ENCODE measurements around the gene SYP. TPM values are rescaled to one million over a fixed set of nuclear protein-coding genes. Genes with fewer than 3 reads are reported as not detected.

Gene SYP
- polyA plus RNA-seq, 1 of the 3 experiments (the other 2 are of a cell fraction) = 0.76 TPM

DNA sequence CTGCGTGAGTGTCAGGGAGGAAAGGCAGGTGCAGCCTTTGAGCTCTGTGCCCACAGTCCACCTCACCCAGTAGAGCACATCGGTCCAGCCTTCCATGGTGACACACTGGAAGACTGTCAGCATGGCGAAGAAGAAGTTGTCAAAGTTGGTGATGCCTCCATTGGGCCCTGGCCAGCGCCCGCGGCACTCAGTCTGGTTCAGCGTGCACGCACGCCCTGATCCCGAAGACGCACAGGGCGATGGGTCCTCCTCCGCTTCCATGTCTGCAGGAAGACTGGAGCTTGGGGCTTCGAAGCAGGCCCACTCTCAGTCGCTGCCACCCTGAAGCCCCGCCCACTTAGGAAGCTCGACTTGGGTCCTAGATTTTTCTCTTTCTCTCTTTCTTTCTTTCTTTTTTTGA lies 28.2 kb upstream of the SYP start:
- no peaks in the 10 kb centered on the region for H3K9me3 ChIP-seq
- H3K4me2 ChIP-seq = no peak overlapping the region
- DNase-seq = no peak
- no peak overlapping the region for H3K27ac ChIP-seq (ENCODE audit: low read depth in 2 of 2, low read length in 1 of 2)
- WGBS (ENCODE audit: low lambda C conversion rate) = 51% methylated on average over 17 of the region's 17 CpGs
- ChIA-PET POLR2A (no interaction called here), CTCF (interaction anchor here (0.6 to 1.6 kb wide), 2 partner anchors 35 to 69 kb away, joined by 3 to 5 read pairs; no protein-coding TSS in a partner anchor)
- H3K79me2 ChIP-seq (ENCODE audit: insufficient read depth) = no peaks in the 10 kb centered on the region
- TF ChIP-seq MXI1 (IDR thresholded peaks at IDR 0.05; ENCODE audit: low read depth, low read length) = no peak
- H3K27me3 ChIP-seq (ENCODE audit: insufficient read depth) = peaks cover 6% of the 10 kb centered on the region; the same call in 1 of the 2 replicates
- H3K36me3 ChIP-seq (replicated peaks in 1 of 2; ENCODE audit: control insufficient read depth in 1 of 2, insufficient read depth in 2 of 2, low read length in 1 of 2) = no peaks in the 10 kb centered on the region
- no peaks in the 10 kb centered on the region for H3F3A ChIP-seq (replicated peaks; ENCODE audit: insufficient read depth)
- H3K4me3 ChIP-seq (ENCODE audit: low read depth in 2 of 2, low read length in 1 of 2) = no peak overlapping the region
- no peaks in the 10 kb centered on the region for H4K20me1 ChIP-seq (ENCODE audit: insufficient read depth)
- H3K9ac ChIP-seq = no peak overlapping the region
- no peak overlapping the region for H2AFZ ChIP-seq (ENCODE audit: low read depth)
- H3K9me2 ChIP-seq = no peaks in the 10 kb centered on the region
- H3K4me1 ChIP-seq (ENCODE audit: control insufficient read depth in 1 of 2, insufficient read depth in 2 of 2, low read depth in 1 of 2, low read length in 1 of 2) = no peaks in the 10 kb centered on the region

DNA sequence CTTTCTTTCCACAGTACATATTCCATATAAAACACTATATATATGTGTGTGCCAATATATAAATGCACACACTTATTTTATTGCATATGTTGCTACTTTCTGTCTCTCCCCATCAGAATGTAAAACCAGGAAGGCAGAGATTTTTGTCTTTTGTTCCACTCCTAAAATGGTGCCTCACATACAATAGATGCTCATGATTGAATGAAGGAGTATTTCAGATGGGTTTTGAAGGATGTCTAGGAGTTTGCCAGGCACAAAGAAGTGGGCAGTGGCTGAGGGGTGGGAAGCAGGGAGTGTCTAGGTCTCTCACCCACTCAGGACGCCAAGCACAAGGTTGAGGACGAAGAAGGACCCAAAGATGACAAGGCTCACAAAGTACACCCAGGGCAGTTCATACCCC lies 27.7 kb upstream of the SYP start:
- Histone ChIP-seq H3K4me3 (ENCODE audit: low read depth in 2 of 2, low read length in 1 of 2) (no peak overlapping the region), H3K9me2 (no peaks in the 10 kb centered on the region), H3K4me1 (ENCODE audit: control insufficient read depth in 1 of 2, insufficient read depth in 2 of 2, low read depth in 1 of 2, low read length in 1 of 2) (no peaks in the 10 kb centered on the region), H3K27me3 (ENCODE audit: insufficient read depth) (peaks cover 6% of the 10 kb centered on the region; the same call in 1 of the 2 replicates), H3F3A (replicated peaks; ENCODE audit: insufficient read depth) (no peaks in the 10 kb centered on the region), H2AFZ (ENCODE audit: low read depth) (no peak overlapping the region), H3K9me3 (no peaks in the 10 kb centered on the region), H3K4me2 (no peak overlapping the region), H3K27ac (ENCODE audit: low read depth in 2 of 2, low read length in 1 of 2) (no peak overlapping the region), H3K9ac (no peak overlapping the region), H3K79me2 (ENCODE audit: insufficient read depth) (no peaks in the 10 kb centered on the region), H3K36me3 (replicated peaks in 1 of 2; ENCODE audit: control insufficient read depth in 1 of 2, insufficient read depth in 2 of 2, low read length in 1 of 2) (no peaks in the 10 kb centered on the region), H4K20me1 (ENCODE audit: insufficient read depth) (no peaks in the 10 kb centered on the region)
- CTCF ChIA-PET = interaction anchor here (0.6 to 1.6 kb wide), 2 partner anchors 35 to 70 kb away, joined by 3 to 5 read pairs; no protein-coding TSS in a partner anchor
- no peak for DNase-seq
- WGBS (ENCODE audit: low lambda C conversion rate) = 8% methylated on average over 2 of the region's 2 CpGs
- TF ChIP-seq GABPA (IDR thresholded peaks at IDR 0.05; ENCODE audit: low read depth) (no peak), EP300 (IDR thresholded peaks at IDR 0.05; ENCODE audit: borderline replicate concordance in 1 of 2, low read depth in 1 of 2, low read length in 1 of 2) (no peak), RCOR1 (IDR thresholded peaks at IDR 0.05; ENCODE audit: low read length) (no peak)
- POLR2A ChIA-PET = no interaction called here

DNA sequence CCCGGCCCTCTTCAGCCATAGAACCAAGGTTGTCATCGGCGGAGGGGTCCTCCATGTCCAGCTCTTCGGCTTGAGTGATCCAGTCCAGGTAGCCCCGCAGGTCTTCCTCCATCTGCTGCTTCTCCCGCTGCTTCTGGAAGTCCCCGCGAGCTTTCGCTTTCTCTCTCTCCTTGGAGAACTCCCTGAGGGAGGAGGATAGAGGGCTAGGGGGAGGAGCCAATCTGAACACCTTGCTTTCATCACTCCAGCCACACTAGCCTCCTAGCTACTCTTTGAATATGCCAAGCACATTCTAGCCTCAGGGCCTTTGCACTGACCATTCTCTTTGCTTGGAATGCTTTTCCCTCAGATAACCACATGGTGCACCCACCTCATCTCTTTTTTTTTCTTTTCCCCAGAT lies 27.0 kb upstream of the SYP start:
- Histone ChIP-seq H3K9me3 (no peaks in the 10 kb centered on the region), H3K4me2 (no peak overlapping the region), H3K4me1 (ENCODE audit: control insufficient read depth in 1 of 2, insufficient read depth in 2 of 2, low read depth in 1 of 2, low read length in 1 of 2) (no peaks in the 10 kb centered on the region), H3K4me3 (ENCODE audit: low read depth in 2 of 2, low read length in 1 of 2) (no peak overlapping the region), H3K27me3 (ENCODE audit: insufficient read depth) (peaks cover 6% of the 10 kb centered on the region; the same call in 1 of the 2 replicates), H2AFZ (ENCODE audit: low read depth) (no peak overlapping the region), H3K9me2 (no peaks in the 10 kb centered on the region), H3K36me3 (replicated peaks in 1 of 2; ENCODE audit: control insufficient read depth in 1 of 2, insufficient read depth in 2 of 2, low read length in 1 of 2) (no peaks in the 10 kb centered on the region), H4K20me1 (ENCODE audit: insufficient read depth) (no peaks in the 10 kb centered on the region), H3K9ac (no peak overlapping the region), H3K79me2 (ENCODE audit: insufficient read depth) (no peaks in the 10 kb centered on the region), H3F3A (replicated peaks; ENCODE audit: insufficient read depth) (no peaks in the 10 kb centered on the region), H3K27ac (ENCODE audit: low read depth in 2 of 2, low read length in 1 of 2) (no peak overlapping the region)
- DNase-seq = no peak
- POLR2A ChIA-PET = no interaction called here
- WGBS (ENCODE audit: low lambda C conversion rate) = 86% methylated on average over 8 of the region's 9 CpGs
- CTCF ChIA-PET = interaction anchor here (0.7 kb wide), 1 partner anchor 34 kb away, joined by 3 read pairs; no protein-coding TSS in a partner anchor
- TF ChIP-seq EZH2phosphoT487 (IDR thresholded peaks at IDR 0.05; ENCODE audit: borderline replicate concordance, low read depth) (no peak), YY1 (IDR thresholded peaks at IDR 0.05; ENCODE audit: low read depth) (no peak), RAD21 (IDR thresholded peaks at IDR 0.05; ENCODE audit: low read length) (no peak), EP300 (IDR thresholded peaks at IDR 0.05; ENCODE audit: borderline replicate concordance in 1 of 2, low read depth in 1 of 2, low read length in 1 of 2) (no peak), JUND (IDR thresholded peaks at IDR 0.05) (no peak), SMC3 (IDR thresholded peaks at IDR 0.05; ENCODE audit: low read depth, low read length) (no peak), POLR2AphosphoS5 (IDR thresholded peaks at IDR 0.05; ENCODE audit: low read depth, low read length) (no peak), RXRA (IDR thresholded peaks at IDR 0.05; ENCODE audit: borderline replicate concordance, low read depth) (no peak), FOSL2 (IDR thresholded peaks at IDR 0.05; ENCODE audit: borderline replicate concordance, low read depth) (no peak), TAF1 (IDR thresholded peaks at IDR 0.05; ENCODE audit: borderline replicate concordance, low read depth, low read length) (no peak)
- TF ChIP-seq, protein P1, sequence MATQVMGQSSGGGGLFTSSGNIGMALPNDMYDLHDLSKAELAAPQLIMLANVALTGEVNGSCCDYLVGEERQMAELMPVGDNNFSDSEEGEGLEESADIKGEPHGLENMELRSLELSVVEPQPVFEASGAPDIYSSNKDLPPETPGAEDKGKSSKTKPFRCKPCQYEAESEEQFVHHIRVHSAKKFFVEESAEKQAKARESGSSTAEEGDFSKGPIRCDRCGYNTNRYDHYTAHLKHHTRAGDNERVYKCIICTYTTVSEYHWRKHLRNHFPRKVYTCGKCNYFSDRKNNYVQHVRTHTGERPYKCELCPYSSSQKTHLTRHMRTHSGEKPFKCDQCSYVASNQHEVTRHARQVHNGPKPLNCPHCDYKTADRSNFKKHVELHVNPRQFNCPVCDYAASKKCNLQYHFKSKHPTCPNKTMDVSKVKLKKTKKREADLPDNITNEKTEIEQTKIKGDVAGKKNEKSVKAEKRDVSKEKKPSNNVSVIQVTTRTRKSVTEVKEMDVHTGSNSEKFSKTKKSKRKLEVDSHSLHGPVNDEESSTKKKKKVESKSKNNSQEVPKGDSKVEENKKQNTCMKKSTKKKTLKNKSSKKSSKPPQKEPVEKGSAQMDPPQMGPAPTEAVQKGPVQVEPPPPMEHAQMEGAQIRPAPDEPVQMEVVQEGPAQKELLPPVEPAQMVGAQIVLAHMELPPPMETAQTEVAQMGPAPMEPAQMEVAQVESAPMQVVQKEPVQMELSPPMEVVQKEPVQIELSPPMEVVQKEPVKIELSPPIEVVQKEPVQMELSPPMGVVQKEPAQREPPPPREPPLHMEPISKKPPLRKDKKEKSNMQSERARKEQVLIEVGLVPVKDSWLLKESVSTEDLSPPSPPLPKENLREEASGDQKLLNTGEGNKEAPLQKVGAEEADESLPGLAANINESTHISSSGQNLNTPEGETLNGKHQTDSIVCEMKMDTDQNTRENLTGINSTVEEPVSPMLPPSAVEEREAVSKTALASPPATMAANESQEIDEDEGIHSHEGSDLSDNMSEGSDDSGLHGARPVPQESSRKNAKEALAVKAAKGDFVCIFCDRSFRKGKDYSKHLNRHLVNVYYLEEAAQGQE (IDR thresholded peaks at IDR 0.05; ENCODE audit: low read depth, low read length) = no peak
- TF ChIP-seq, protein P2, sequence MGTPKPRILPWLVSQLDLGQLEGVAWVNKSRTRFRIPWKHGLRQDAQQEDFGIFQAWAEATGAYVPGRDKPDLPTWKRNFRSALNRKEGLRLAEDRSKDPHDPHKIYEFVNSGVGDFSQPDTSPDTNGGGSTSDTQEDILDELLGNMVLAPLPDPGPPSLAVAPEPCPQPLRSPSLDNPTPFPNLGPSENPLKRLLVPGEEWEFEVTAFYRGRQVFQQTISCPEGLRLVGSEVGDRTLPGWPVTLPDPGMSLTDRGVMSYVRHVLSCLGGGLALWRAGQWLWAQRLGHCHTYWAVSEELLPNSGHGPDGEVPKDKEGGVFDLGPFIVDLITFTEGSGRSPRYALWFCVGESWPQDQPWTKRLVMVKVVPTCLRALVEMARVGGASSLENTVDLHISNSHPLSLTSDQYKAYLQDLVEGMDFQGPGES (IDR thresholded peaks at IDR 0.05; ENCODE audit: low read depth, low read length) = no peak
- TF ChIP-seq, protein P3, sequence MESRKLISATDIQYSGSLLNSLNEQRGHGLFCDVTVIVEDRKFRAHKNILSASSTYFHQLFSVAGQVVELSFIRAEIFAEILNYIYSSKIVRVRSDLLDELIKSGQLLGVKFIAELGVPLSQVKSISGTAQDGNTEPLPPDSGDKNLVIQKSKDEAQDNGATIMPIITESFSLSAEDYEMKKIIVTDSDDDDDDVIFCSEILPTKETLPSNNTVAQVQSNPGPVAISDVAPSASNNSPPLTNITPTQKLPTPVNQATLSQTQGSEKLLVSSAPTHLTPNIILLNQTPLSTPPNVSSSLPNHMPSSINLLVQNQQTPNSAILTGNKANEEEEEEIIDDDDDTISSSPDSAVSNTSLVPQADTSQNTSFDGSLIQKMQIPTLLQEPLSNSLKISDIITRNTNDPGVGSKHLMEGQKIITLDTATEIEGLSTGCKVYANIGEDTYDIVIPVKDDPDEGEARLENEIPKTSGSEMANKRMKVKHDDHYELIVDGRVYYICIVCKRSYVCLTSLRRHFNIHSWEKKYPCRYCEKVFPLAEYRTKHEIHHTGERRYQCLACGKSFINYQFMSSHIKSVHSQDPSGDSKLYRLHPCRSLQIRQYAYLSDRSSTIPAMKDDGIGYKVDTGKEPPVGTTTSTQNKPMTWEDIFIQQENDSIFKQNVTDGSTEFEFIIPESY (IDR thresholded peaks at IDR 0.05; ENCODE audit: borderline replicate concordance, low read depth) = no peak

Data from SK-N-SH (cell line).